HG03039 (cell line): ENCODE measurements around the gene SASH1.

Source experiments
- ATAC-seq: cut with Tn5 transposase; IDR thresholded peaks from one replicate; pipeline ENCODE4 v1.9.1; 2021; ENCODE audit warnings: mild to moderate bottlenecking, moderate library complexity; ENCODE audit not compliant: unreplicated experiment

The SASH1 gene

DNA sequence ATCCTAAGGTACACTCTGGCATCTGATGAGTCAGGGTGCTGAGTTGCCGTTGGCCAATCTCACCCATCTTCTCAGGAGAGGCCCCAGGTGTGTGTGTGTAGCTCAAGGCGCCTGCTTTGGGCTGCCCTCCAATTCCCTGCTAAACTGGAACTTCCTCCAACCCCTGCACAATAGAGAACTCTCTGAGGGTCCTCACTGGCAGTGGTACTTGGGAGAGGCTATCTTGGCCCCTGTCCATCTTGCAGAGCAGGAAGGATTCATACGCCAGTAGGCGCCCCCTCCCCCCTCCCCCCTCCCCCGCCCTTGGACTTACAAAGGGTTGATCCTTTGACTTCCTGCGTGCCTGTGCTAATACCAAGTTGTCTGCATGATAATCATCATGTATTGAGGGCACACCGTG is 173.6 kb downstream of the SASH1 start:
- no peak for ATAC-seq

DNA sequence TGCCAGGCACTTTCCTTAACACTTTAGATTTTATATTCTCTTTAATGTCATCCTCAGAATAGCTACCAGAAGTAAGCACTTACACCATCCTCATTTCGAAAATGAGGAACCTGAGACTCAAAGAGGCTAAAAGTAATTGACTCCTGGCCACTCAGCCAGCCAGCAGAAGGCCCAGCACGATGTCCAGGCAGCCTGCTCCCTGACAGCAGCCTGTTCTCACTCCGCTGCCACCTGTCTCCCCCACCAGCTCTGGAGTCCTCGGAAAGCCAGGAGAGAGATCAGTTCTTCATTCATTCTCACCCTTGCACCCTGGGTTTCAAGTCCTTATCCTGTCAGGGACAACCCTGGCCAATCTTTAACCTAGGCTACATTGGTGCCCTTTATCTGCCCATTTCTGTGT is 174.0 kb downstream of the SASH1 start:
- ATAC-seq, result no peak

GRCh38 chr6:148517470-148517869 is 174.8 kb downstream of the SASH1 start:
- no peak for ATAC-seq

DNA sequence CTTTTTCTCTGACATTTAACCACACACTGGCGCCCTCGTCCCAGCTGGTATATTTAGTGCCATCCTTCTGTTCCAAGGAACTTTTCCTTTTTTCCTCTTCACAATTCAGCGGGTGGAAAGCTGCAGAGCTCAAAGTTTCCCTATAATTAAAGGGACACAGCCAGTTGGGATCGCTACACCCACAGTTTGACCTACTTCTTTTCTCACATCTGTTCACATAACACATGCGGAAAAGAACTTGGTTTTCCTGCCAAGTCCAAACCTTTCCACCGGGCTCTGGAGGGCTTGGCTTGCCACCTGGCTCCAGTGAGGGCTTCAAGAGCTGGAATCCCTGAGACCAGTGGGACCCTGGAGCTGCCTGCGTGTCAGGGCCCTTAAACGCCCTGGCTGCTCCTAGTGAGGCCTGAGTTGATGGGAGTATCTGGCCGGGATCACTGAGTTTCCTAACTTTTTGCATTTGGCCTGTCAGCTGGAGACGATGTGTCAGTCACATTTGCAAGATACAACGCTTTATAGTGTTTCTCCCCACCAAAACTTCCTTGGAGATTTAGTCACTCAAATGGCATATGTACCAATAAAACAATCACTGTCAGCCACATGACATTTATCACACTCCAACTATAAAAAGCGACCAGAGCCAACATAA is 176.0 kb downstream of the SASH1 start:
- no peak for ATAC-seq

- ATAC-seq, result peak; percentile 91
Measured at GRCh38 chr6:148520109-148520841, 177.6 kb downstream of the SASH1 start.

- ATAC-seq, result no peak
Measured at GRCh38 chr6:148521158-148521557, 178.5 kb downstream of the SASH1 start.

GRCh38 chr6:148521586-148521985 is 178.9 kb downstream of the SASH1 start:
- no peak for ATAC-seq

GRCh38 chr6:148523048-148523447 is 180.4 kb downstream of the SASH1 start:
- no peak for ATAC-seq

GRCh38 chr6:148523551-148523950 is 180.9 kb downstream of the SASH1 start:
- no peak for ATAC-seq

DNA sequence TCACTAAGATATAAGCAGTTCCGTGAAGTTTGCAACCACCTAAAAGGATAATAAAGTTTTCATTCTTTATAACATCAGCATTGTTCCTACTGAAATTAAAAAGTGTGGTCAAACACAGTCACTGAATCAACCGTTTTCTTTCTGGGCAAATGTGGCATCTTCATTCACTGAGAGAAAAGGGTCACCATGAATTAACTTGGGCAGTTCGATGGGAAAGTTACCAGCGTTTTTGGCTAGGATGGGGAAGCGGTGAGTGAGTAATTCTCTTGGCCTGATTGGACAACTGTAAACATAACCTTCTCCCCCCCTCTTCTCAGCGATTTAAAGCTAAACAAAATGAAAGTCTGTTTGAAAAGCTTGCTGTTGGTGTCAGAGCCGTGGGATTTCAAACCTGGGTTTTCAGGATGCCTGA is 181.8 kb downstream of the SASH1 start:
- no peak for ATAC-seq

DNA sequence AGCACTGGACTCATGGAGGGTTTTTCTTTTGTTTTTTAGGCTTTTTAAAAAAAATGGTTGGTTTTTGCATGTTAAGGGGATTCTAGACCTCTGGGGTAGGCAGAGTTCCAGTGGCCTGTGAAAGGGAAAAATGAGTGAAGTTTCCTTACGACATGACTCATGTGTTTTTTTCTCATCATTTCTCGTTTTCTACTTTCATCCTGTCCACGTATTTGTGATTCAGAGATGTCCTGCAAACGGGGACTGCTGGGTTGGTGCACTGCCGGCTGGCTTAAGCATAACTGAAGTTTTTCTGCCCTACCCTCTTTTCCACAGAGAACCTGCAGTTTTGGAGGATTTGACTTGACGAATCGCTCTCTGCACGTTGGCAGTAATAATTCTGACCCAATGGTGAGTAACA is 182.3 kb downstream of the SASH1 start:
- ATAC-seq, result no peak

DNA sequence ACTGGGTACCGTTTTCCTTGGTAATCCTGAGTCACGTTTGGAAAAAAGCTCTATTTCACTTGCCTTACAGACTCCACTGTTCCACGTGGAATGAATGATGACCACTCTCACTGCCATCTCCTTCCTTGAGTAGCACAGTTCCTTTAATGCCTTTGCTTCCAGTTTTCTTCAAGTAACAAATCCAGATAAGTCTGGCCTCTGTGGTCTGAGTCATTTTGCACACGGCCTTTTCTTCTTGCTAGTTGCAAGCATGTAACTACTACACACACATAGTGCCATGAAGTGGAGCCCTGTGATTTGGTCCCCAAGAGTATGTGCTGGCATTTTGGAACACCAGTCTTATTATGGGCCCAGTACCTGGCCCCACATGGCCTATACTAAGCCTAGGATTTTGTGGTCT is 182.8 kb downstream of the SASH1 start:
- ATAC-seq, result no peak

- ATAC-seq, result no peak
Measured at GRCh38 chr6:148526145-148526544, 183.5 kb downstream of the SASH1 start.

DNA sequence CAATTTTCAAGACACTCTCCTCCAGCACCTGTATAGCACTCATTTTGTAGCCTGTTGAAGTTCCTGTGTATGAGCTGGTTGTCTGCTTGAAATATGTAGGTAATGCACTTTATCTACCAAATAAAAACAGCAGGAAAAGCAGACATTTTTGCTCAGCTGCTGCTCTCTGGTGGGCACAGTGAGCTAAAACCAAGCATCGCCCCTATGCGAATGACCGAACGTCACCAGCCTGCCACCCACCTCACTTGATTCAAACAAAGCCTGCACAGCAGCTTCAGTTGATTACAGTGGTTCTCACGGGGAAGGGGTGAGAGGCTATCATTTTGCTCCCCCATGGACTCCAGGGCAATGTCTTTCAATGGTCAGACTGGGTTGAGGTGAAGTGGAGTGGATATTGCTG is 185.7 kb downstream of the SASH1 start:
- no peak for ATAC-seq

- ATAC-seq, result no peak
Measured at GRCh38 chr6:148529010-148529409, 186.4 kb downstream of the SASH1 start.

- ATAC-seq, result peak; percentile 85
Measured at GRCh38 chr6:148530394-148530953, 187.8 kb downstream of the SASH1 start.

DNA sequence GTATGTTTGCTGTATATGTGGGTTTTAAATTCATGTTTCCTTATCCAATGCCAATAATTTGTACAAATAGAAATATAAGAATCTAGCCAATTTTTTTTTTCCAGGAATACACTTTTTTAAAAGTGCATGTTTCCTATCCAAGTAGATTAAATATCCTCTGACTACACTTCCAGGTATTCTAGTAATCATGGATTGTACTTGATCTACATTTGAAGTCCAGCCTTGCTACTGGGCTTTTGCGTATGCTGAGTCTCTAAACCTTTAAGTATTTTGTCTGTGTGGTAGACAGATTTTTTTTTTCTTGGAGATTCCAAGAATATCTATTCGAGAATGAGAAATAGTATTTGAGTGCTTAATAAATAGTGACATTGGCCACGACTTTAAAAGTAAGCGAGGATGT is 188.3 kb downstream of the SASH1 start:
- no peak for ATAC-seq

- ATAC-seq, result no peak
Measured at GRCh38 chr6:148532698-148533097, 190.1 kb downstream of the SASH1 start.

- ATAC-seq, result no peak
Measured at GRCh38 chr6:148533309-148534107, 190.9 kb downstream of the SASH1 start.

DNA sequence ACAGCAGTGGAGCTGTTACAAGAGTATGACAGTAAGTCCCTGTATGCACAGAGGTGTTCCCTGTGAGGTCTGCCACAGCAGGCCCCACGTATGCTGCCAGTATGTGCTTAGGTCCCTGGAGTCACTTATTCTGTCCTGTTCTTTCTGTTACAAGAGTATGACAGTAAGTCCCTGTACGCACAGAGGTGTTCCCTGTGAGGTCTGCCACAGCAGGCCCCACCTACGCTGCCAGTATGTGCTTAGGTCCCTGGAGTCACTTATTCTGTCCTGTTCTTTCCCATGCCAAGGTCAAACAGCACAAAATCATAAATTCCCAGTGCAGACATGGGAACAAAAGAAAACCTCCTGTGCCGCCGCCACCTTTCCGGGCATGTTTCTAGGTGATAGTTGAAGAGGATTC is 192.2 kb downstream of the SASH1 start:
- ATAC-seq, result no peak

- no peak for ATAC-seq
Measured at GRCh38 chr6:148535381-148535780, 192.7 kb downstream of the SASH1 start.

GRCh38 chr6:148535976-148536375 is 193.3 kb downstream of the SASH1 start:
- ATAC-seq, result no peak
